GM12878 (cell line): ENCODE data around the gene HEXIM2.

Experiments used
- SMARCA5 ChIP-seq: fragments of 450-650 bp; IDR thresholded peaks from 2 replicates; pipeline ENCODE4 v1.6.1; 2017; ENCODE audit warnings: mild to moderate bottlenecking
- TF ChIP-seq, protein P1 (sequence below): fragments of 450-650 bp; IDR thresholded peaks from 2 replicates; pipeline ENCODE4 v1.6.1; 2016; ENCODE audit warnings: mild to moderate bottlenecking, moderate library complexity, borderline replicate concordance
- TF ChIP-seq, protein P2 (sequence below): fragments of 450-650 bp; formaldehyde crosslinking; IDR thresholded peaks from 2 replicates; pipeline ENCODE4 v1.4.0; 2022; ENCODE audit warnings: mild to moderate bottlenecking, moderate library complexity

DNA sequence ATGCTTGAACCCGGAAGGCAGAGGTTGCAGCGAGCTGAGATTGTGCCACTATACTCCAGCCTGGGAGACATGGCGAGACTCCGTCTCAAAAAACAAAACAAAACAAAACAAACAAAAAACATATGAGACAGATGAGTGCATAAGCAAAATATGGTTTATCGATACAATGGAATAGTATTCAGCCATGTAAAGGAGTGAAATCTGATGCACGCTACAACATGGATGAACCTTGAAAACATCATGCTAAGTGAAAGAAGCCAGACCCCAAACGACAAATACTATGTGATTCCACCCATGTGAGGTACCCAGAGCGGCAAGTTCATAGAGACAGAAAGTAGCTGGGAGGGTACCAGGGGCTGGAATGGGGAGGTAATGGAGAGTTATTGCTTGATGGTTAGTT is 36.2 kb upstream of the HEXIM2 start:
- TF ChIP-seq, protein P1, sequence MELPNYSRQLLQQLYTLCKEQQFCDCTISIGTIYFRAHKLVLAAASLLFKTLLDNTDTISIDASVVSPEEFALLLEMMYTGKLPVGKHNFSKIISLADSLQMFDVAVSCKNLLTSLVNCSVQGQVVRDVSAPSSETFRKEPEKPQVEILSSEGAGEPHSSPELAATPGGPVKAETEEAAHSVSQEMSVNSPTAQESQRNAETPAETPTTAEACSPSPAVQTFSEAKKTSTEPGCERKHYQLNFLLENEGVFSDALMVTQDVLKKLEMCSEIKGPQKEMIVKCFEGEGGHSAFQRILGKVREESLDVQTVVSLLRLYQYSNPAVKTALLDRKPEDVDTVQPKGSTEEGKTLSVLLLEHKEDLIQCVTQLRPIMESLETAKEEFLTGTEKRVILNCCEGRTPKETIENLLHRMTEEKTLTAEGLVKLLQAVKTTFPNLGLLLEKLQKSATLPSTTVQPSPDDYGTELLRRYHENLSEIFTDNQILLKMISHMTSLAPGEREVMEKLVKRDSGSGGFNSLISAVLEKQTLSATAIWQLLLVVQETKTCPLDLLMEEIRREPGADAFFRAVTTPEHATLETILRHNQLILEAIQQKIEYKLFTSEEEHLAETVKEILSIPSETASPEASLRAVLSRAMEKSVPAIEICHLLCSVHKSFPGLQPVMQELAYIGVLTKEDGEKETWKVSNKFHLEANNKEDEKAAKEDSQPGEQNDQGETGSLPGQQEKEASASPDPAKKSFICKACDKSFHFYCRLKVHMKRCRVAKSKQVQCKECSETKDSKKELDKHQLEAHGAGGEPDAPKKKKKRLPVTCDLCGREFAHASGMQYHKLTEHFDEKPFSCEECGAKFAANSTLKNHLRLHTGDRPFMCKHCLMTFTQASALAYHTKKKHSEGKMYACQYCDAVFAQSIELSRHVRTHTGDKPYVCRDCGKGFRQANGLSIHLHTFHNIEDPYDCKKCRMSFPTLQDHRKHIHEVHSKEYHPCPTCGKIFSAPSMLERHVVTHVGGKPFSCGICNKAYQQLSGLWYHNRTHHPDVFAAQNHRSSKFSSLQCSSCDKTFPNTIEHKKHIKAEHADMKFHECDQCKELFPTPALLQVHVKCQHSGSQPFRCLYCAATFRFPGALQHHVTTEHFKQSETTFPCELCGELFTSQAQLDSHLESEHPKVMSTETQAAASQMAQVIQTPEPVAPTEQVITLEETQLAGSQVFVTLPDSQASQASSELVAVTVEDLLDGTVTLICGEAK: no peak
- TF ChIP-seq, protein P2, sequence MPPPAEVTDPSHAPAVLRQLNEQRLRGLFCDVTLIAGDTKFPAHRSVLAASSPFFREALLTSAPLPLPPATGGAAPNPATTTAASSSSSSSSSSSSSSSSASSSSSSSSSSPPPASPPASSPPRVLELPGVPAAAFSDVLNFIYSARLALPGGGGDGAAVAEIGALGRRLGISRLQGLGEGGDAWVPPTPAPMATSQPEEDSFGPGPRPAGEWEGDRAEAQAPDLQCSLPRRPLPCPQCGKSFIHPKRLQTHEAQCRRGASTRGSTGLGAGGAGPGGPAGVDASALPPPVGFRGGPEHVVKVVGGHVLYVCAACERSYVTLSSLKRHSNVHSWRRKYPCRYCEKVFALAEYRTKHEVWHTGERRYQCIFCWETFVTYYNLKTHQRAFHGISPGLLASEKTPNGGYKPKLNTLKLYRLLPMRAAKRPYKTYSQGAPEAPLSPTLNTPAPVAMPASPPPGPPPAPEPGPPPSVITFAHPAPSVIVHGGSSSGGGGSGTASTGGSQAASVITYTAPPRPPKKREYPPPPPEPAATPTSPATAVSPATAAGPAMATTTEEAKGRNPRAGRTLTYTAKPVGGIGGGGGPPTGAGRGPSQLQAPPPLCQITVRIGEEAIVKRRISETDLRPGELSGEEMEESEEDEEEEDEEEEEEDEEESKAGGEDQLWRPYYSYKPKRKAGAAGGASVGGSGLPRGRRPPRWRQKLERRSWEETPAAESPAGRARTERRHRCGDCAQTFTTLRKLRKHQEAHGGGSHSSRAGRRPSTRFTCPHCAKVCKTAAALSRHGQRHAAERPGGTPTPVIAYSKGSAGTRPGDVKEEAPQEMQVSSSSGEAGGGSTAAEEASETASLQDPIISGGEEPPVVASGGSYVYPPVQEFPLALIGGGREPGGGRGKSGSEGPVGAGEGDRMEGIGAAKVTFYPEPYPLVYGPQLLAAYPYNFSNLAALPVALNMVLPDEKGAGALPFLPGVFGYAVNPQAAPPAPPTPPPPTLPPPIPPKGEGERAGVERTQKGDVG: no peak
- TF ChIP-seq SMARCA5: no peak
